Breast epithelium (tissue), 4 donors: ENCODE measurements around the gene LRRTM4. TPM values are rescaled to one million over a fixed set of nuclear protein-coding genes. Genes with fewer than 3 reads are reported as not detected.

Source experiments
- DNase-seq, 2 donors: peaks; one replicate each; pipeline ENCODE4 v3.0.0-alpha.2; 2019; ENCODE audit warnings: low spot score in 2 of 2
- H3K27ac ChIP-seq, 2 donors: fragments of 200-600 bp; sonication (generic) in 1 of 2; one replicate each; pipeline ENCODE4 v1.5.1; 2016 to 2019; ENCODE audit warnings: mild to moderate bottlenecking in 1 of 2
- H3K27me3 ChIP-seq, 2 donors: fragments of 200-600 bp; sonication (generic) in 1 of 2; one replicate each; pipeline versions ENCODE4 v1.5.1 to v1.6.0; 2017 to 2019; ENCODE audit warnings: control low read depth in 1 of 2, mild to moderate bottlenecking in 1 of 2
- H3K36me3 ChIP-seq: fragments of 200-600 bp; one replicate; pipeline ENCODE4 v1.5.1; 2019
- H3K4me1 ChIP-seq, 2 donors: fragments of 200-600 bp; sonication (generic); one replicate each; pipeline ENCODE4 v1.5.1; 2016 to 2019; ENCODE audit warnings: control low read depth in 1 of 2
- H3K4me3 ChIP-seq, 3 donors: fragments of 200-600 bp; sonication (generic); 1 replicate in 2 of 3; 2 replicates in 1 of 3; pipeline ENCODE4 v1.5.1; 2016 to 2019; ENCODE audit warnings: mild to moderate bottlenecking in 3 of 3, moderate library complexity in 2 of 3
- H3K9me3 ChIP-seq, 2 donors: fragments of 200-600 bp; sonication (generic) in 1 of 2; one replicate each; pipeline ENCODE4 v1.5.1; 2016 to 2019; ENCODE audit warnings: control low read depth in 1 of 2
- POLR2A ChIP-seq: fragments of 450-650 bp; IDR thresholded peaks from one replicate; pipeline ENCODE4 v1.6.1; 2016; ENCODE audit warnings: antibody characterized with exemption, mild to moderate bottlenecking, moderate library complexity
- POLR2AphosphoS5 ChIP-seq, 3 donors: sonication (generic); formaldehyde crosslinking; IDR thresholded peaks; one replicate each; pipeline ENCODE4 v1.6.1; 2017; ENCODE audit warnings: antibody characterized with exemption in 3 of 3
- intact Hi-C: fragments of 100-400 bp; cut with DNase I; formaldehyde crosslinking; loops from one replicate; pipeline ENCODE4 v1.15.1; 2023; ENCODE audit warnings: low total_unique reads
- total RNA-seq, 3 donors: library from RNA; depleted of rRNA; stranded (reverse); fragments of >200 nt; gene quantifications; one replicate each; pipeline ENCODE4 v1.1.0, GENCODE V29; 2016
- TF ChIP-seq, protein P1 (sequence below), 3 donors: fragments of 450-650 bp; IDR thresholded peaks; one replicate each; pipeline ENCODE4 v1.5.1; 2016 to 2017; ENCODE audit warnings: antibody characterized with exemption in 3 of 3, mild to moderate bottlenecking in 3 of 3, moderate library complexity in 3 of 3

Gene LRRTM4
- total RNA-seq, 3 donors from 2014 or later = 0.16 to 1.6 TPM; not detected in 1

DNA sequence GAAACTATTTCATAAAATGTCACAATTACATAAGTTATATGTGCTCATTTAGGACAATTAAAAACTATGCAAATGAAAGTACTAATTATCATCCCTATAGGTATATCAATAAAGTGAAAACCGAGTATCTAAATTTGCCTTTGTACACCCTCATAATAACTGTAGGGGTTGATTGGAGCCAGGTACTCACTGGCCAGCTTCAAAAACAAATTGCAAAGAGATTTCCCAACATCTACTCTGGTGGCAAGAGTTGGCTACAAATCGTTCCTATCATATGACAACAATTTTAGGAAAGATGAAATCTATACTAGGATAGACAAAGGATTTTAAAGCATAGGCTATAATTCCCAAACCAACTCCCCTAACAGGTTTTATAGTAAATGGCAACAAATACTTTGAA lies 556.4 kb downstream of the LRRTM4 start:
- H3K9me3 ChIP-seq = no peaks in the 10 kb centered on the region
- TF ChIP-seq, protein P1, sequence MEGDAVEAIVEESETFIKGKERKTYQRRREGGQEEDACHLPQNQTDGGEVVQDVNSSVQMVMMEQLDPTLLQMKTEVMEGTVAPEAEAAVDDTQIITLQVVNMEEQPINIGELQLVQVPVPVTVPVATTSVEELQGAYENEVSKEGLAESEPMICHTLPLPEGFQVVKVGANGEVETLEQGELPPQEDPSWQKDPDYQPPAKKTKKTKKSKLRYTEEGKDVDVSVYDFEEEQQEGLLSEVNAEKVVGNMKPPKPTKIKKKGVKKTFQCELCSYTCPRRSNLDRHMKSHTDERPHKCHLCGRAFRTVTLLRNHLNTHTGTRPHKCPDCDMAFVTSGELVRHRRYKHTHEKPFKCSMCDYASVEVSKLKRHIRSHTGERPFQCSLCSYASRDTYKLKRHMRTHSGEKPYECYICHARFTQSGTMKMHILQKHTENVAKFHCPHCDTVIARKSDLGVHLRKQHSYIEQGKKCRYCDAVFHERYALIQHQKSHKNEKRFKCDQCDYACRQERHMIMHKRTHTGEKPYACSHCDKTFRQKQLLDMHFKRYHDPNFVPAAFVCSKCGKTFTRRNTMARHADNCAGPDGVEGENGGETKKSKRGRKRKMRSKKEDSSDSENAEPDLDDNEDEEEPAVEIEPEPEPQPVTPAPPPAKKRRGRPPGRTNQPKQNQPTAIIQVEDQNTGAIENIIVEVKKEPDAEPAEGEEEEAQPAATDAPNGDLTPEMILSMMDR (IDR thresholded peaks at IDR 0.05) = no peak
- TF ChIP-seq POLR2A = no peak
- TF ChIP-seq POLR2AphosphoS5 (IDR thresholded peaks at IDR 0.05) = no peak
- no peaks in the 10 kb centered on the region for H3K36me3 ChIP-seq
- no peak overlapping the region for H3K4me3 ChIP-seq
- intact Hi-C loops = no loop called here
- no peaks in the 10 kb centered on the region for H3K4me1 ChIP-seq
- H3K27me3 ChIP-seq = no peaks in the 10 kb centered on the region
- no peak overlapping the region for H3K27ac ChIP-seq
- no peak for DNase-seq

DNA sequence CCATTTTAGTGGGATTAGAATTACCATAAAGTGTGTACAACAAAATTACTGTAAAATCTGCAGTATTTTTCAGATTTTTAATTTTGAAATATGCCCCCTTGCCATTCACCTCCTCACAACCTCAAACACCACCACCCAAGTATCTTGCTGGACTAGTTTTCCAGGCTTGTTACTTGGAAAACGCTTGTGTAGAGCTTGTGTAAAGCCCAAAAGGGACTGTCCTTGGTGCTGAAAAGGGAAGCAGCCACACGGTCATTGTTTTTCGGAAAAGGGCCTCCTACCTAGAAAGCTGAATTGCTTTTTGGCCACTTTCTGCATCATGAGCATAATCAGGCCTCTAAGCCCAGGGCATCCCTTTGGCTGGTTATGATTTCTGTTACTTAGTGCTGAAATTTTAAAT lies 563.4 kb downstream of the LRRTM4 start:
- intact Hi-C loops = no loop called here
- Histone ChIP-seq H3K9me3 (no peaks in the 10 kb centered on the region), H3K27ac (no peak overlapping the region), H3K4me3 (no peak overlapping the region), H3K27me3 (no peaks in the 10 kb centered on the region), H3K4me1 (no peaks in the 10 kb centered on the region), H3K36me3 (no peaks in the 10 kb centered on the region)
- no peak for DNase-seq
- TF ChIP-seq, protein P1 (IDR thresholded peaks at IDR 0.05) = no peak
- no peak for TF ChIP-seq POLR2A
- TF ChIP-seq POLR2AphosphoS5 (IDR thresholded peaks at IDR 0.05) = no peak

DNA sequence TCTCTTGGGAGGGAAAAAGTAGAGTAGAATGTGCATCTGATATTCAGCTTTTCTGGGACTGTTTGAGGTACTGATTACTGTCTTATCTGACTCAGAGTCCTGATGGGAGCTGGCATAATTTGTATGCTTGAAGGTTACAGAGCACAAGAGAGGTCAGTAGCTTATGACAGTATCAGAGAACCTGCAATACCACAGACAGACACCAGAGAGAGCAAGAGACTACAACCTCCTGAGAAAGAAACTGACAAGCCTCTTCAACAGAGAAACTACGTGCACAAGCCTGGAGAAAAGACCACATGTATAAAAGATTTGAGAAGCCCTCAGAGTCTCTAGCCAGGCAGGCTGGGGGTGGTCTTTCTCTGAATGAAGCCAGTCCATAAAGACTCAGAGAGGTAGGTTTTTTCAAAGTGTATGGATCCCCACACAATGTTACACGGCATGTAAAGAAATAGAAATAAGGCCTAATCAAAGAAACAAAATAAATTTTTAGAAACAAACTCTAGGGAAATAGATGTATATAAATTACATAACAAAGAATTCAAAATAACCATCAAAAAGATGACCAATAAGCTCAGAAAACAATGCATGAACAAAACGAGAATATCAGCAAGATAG lies 568.3 kb downstream of the LRRTM4 start:
- H3K27me3 ChIP-seq = no peaks in the 10 kb centered on the region
- H3K27ac ChIP-seq = no peak overlapping the region
- TF ChIP-seq, protein P1 (IDR thresholded peaks at IDR 0.05) = peak; percentile 21 to 65 (median 61)
- TF ChIP-seq POLR2AphosphoS5 (IDR thresholded peaks at IDR 0.05) = no peak
- no peaks in the 10 kb centered on the region for H3K4me1 ChIP-seq
- no peak overlapping the region for H3K4me3 ChIP-seq
- H3K36me3 ChIP-seq = no peaks in the 10 kb centered on the region
- intact Hi-C loops = no loop called here
- no peak for DNase-seq
- H3K9me3 ChIP-seq = no peaks in the 10 kb centered on the region

DNA sequence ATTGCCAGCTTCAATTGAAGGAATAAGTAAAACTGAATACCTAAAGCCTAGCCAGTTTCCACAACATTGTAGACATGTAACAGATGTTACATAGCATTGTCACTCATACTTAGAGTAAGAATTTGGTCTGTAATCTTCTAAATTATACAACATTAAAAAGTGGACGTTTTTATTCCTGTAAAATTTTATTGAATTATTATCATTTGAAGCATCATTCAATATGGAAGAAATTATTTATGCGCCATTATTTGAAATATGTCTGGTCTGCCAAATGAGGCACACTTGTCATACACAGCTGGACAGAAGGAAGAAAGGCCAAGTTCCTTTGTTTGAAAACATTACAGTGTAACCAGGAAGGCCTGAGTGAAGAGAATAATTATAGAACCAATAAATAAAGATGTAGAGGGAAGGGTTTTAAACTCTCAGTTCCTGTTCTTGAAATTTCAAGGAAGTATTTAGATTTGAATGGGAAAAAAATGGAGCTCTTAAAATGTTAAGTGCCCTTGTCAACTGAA lies 575.5 kb downstream of the LRRTM4 start:
- TF ChIP-seq, protein P1 (IDR thresholded peaks at IDR 0.05) = no peak
- TF ChIP-seq POLR2AphosphoS5 (IDR thresholded peaks at IDR 0.05) = no peak
- no peak for TF ChIP-seq POLR2A
- no peaks in the 10 kb centered on the region for H3K27me3 ChIP-seq
- H3K36me3 ChIP-seq = no peaks in the 10 kb centered on the region
- no peak overlapping the region for H3K27ac ChIP-seq
- H3K9me3 ChIP-seq = no peaks in the 10 kb centered on the region
- intact Hi-C loops = no loop called here
- H3K4me3 ChIP-seq = no peak overlapping the region
- no peaks in the 10 kb centered on the region for H3K4me1 ChIP-seq
- no peak for DNase-seq

DNA sequence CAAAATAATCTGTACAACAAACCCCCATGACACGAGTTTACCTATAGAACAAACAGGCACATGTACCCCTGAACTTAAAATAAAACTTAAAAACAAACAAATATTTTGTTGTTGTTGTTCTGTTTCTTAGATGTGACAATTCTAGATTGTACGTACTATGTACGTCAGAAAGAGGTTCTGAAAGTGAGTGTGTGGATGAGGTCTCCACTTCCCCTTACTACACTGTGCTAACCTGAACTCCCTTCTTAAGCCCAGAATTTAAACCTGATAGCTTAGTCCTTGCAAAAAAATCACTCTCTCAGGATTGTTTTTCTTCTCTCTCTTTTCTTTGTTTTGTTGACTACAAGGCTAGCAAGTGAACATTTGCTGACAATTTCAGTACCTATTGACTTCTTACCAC lies 581.6 kb downstream of the LRRTM4 start:
- H3K36me3 ChIP-seq = no peaks in the 10 kb centered on the region
- H3K27me3 ChIP-seq = no peaks in the 10 kb centered on the region
- H3K9me3 ChIP-seq = no peaks in the 10 kb centered on the region
- no peak overlapping the region for H3K4me3 ChIP-seq
- no peak overlapping the region for H3K27ac ChIP-seq
- TF ChIP-seq POLR2AphosphoS5 (IDR thresholded peaks at IDR 0.05) (no peak), POLR2A (no peak)
- TF ChIP-seq, protein P1 (IDR thresholded peaks at IDR 0.05) = no peak
- no peak for DNase-seq
- H3K4me1 ChIP-seq = no peaks in the 10 kb centered on the region
- intact Hi-C loops = no loop called here
